Testis (tissue), 2 donors: ENCODE data around the gene HYLS1.

ENCODE experiments used
- CTCF ChIP-seq, 3 experiments: fragments of 450-650 bp in 2 of 3; fragments of 200-600 bp in 1 of 3; sonication (generic) in 1 of 3; IDR thresholded peaks; one replicate each; pipeline ENCODE4 v1.5.1; 2016 to 2019; ENCODE audit warnings: antibody characterized with exemption in 3 of 3, mild to moderate bottlenecking in 2 of 3, moderate library complexity in 1 of 3
- POLR2A ChIP-seq: fragments of 450-650 bp; IDR thresholded peaks from one replicate; pipeline ENCODE4 v1.6.1; 2017; ENCODE audit warnings: antibody characterized with exemption, mild to moderate bottlenecking, moderate library complexity

- TF ChIP-seq CTCF (IDR thresholded peaks at IDR 0.05) (no peak), POLR2A (no peak)
Measured at GRCh38 chr11:125945011-125945796, 57.7 kb downstream of the HYLS1 start.
